ENCODE results near the gene ABR.
"Not testable (repeated sequence)": the region's sequence is repeated elsewhere in the genome, so short reads cannot be mapped to it uniquely, and the experiment has no call there.

The ABR gene

GRCh38 chr17:1090465-1091189, 89.2 kb downstream of the ABR start:
- no peak for DNase-seq

- DNase-seq, result no peak
Observed at GRCh38 chr17:1089915-1090314, 89.9 kb downstream of the ABR start.

GRCh38 chr17:1087381-1088241, 92.2 kb downstream of the ABR start:
- no peak for DNase-seq

- DNase-seq, result no peak
Observed at GRCh38 chr17:1083451-1084187, 96.2 kb downstream of the ABR start.

- DNase-seq, result no peak
Observed at GRCh38 chr17:1082579-1082978, 97.2 kb downstream of the ABR start.

- DNase-seq, result no peak
Observed at GRCh38 chr17:1078831-1079561, 100.8 kb downstream of the ABR start.

- no peak for DNase-seq
Observed at GRCh38 chr17:1077986-1078711, 101.6 kb downstream of the ABR start.

GRCh38 chr17:1077581-1077985, 102.2 kb downstream of the ABR start:
- no peak for DNase-seq

- no peak for DNase-seq
Observed at GRCh38 chr17:1076982-1077302, 102.8 kb downstream of the ABR start.

- DNase-seq, result no peak
Observed at GRCh38 chr17:1076299-1076981, 103.3 kb downstream of the ABR start.

GRCh38 chr17:1074886-1075605, 104.7 kb downstream of the ABR start:
- DNase-seq, result no peak

- DNase-seq, result not testable (repeated sequence)
Observed at GRCh38 chr17:1073963-1074625, 105.7 kb downstream of the ABR start.

GRCh38 chr17:1073241-1073962, 106.4 kb downstream of the ABR start:
- DNase-seq, result no peak

- no peak for DNase-seq
Observed at GRCh38 chr17:1072551-1072961, 107.2 kb downstream of the ABR start.

- no peak for DNase-seq
Observed at GRCh38 chr17:1071103-1071825, 108.5 kb downstream of the ABR start.

GRCh38 chr17:1070411-1070810, 109.4 kb downstream of the ABR start:
- DNase-seq, result no peak

- no peak for DNase-seq
Observed at GRCh38 chr17:1069847-1070246, 109.9 kb downstream of the ABR start.

- DNase-seq, result no peak
Observed at GRCh38 chr17:1068356-1068755, 111.4 kb downstream of the ABR start.
